Activated gamma-delta T cell treated with anti-CD3 and anti-CD28 coated beads, Interleukin-2, amount 50 U/mL, for 16 hours (primary cell): ENCODE data around the gene MALAT1.
"Not testable (repeated sequence)": the region's sequence is repeated elsewhere in the genome, so short reads cannot be mapped to it uniquely, and the experiment has no call there.

Experiments used
- DNase-seq: peaks from one replicate; pipeline ENCODE4 v3.0.0-alpha.2; 2020; ENCODE audit warnings: low read depth

MALAT1 gene

GRCh38 chr11:65498727-65498976, 193 bp upstream of the MALAT1 start:
- no peak for DNase-seq

GRCh38 chr11:65499713-65500386, 1.0 kb downstream of the MALAT1 start:
- DNase-seq: no peak

- DNase-seq: no peak
Observed at GRCh38 chr11:65500387-65501185, 1.7 kb downstream of the MALAT1 start.

DNA sequence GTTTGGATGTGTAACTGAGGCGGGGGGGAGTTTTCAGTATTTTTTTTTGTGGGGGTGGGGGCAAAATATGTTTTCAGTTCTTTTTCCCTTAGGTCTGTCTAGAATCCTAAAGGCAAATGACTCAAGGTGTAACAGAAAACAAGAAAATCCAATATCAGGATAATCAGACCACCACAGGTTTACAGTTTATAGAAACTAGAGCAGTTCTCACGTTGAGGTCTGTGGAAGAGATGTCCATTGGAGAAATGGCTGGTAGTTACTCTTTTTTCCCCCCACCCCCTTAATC, 2.3 kb downstream of the MALAT1 start:
- no peak for DNase-seq

DNA sequence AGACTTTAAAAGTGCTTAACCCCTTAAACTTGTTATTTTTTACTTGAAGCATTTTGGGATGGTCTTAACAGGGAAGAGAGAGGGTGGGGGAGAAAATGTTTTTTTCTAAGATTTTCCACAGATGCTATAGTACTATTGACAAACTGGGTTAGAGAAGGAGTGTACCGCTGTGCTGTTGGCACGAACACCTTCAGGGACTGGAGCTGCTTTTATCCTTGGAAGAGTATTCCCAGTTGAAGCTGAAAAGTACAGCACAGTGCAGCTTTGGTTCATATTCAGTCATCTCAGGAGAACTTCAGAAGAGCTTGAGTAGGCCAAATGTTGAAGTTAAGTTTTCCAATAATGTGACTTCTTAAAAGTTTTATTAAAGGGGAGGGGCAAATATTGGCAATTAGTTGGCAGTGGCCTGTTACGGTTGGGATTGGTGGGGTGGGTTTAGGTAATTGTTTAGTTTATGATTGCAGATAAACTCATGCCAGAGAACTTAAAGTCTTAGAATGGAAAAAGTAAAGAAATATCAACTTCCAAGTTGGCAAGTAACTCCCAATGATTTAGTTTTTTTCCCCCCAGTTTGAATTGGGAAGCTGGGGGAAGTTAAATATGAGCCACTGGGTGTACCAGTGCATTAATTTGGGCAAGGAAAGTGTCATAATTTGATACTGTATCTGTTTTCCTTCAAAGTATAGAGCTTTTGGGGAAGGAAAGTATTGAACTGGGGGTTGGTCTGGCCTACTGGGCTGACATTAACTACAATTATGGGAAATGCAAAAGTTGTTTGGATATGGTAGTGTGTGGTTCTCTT, 2.8 kb downstream of the MALAT1 start:
- DNase-seq: no peak

- DNase-seq: no peak
Observed at GRCh38 chr11:65502274-65502554, 3.4 kb downstream of the MALAT1 start.

- no peak for DNase-seq
Observed at GRCh38 chr11:65502555-65503367, 3.9 kb downstream of the MALAT1 start.

DNA sequence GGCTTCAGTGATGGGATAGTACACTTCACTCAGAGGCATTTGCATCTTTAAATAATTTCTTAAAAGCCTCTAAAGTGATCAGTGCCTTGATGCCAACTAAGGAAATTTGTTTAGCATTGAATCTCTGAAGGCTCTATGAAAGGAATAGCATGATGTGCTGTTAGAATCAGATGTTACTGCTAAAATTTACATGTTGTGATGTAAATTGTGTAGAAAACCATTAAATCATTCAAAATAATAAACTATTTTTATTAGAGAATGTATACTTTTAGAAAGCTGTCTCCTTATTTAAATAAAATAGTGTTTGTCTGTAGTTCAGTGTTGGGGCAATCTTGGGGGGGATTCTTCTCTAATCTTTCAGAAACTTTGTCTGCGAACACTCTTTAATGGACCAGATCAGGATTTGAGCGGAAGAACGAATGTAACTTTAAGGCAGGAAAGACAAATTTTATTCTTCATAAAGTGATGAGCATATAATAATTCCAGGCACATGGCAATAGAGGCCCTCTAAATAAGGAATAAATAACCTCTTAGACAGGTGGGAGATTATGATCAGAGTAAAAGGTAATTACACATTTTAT, 4.6 kb downstream of the MALAT1 start:
- DNase-seq: no peak

- no peak for DNase-seq
Observed at GRCh38 chr11:65503949-65504673, 5.3 kb downstream of the MALAT1 start.

DNA sequence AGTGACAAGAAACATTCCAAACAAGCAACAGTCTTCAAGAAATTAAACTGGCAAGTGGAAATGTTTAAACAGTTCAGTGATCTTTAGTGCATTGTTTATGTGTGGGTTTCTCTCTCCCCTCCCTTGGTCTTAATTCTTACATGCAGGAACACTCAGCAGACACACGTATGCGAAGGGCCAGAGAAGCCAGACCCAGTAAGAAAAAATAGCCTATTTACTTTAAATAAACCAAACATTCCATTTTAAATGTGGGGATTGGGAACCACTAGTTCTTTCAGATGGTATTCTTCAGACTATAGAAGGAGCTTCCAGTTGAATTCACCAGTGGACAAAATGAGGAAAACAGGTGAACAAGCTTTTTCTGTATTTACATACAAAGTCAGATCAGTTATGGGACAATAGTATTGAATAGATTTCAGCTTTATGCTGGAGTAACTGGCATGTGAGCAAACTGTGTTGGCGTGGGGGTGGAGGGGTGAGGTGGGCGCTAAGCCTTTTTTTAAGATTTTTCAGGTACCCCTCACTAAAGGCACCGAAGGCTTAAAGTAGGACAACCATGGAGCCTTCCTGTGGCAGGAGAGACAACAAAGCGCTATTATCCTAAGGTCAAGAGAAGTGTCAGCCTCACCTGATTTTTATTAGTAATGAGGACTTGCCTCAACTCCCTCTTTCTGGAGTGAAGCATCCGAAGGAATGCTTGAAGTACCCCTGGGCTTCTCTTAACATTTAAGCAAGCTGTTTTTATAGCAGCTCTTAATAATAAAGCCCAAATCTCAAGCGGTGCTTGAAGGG, 6.0 kb downstream of the MALAT1 start:
- DNase-seq: no peak

DNA sequence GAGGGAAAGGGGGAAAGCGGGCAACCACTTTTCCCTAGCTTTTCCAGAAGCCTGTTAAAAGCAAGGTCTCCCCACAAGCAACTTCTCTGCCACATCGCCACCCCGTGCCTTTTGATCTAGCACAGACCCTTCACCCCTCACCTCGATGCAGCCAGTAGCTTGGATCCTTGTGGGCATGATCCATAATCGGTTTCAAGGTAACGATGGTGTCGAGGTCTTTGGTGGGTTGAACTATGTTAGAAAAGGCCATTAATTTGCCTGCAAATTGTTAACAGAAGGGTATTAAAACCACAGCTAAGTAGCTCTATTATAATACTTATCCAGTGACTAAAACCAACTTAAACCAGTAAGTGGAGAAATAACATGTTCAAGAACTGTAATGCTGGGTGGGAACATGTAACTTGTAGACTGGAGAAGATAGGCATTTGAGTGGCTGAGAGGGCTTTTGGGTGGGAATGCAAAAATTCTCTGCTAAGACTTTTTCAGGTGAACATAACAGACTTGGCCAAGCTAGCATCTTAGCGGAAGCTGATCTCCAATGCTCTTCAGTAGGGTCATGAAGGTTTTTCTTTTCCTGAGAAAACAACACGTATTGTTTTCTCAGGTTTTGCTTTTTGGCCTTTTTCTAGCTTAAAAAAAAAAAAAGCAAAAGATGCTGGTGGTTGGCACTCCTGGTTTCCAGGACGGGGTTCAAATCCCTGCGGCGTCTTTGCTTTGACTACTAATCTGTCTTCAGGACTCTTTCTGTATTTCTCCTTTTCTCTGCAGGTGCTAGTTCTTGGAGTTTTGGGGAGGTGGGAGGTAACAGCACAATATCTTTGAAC, 6.8 kb downstream of the MALAT1 start:
- no peak for DNase-seq

DNA sequence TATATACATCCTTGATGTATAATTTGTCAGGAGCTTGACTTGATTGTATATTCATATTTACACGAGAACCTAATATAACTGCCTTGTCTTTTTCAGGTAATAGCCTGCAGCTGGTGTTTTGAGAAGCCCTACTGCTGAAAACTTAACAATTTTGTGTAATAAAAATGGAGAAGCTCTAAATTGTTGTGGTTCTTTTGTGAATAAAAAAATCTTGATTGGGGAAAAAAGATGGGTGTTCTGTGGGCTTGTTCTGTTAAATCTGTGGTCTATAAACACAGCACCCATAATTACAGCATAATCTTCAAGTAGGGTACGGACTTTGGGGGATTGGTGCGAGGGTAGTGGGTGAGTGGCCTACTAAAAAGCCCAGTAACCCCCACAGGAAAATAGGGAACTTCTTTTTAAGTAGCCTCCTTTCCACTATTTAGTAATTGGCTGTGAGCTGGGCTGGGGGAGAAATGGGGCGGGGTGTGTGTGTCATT, 7.5 kb downstream of the MALAT1 start:
- no peak for DNase-seq

- no peak for DNase-seq
Observed at GRCh38 chr11:65506772-65507505, 8.1 kb downstream of the MALAT1 start.

- not testable (repeated sequence) for DNase-seq
Observed at GRCh38 chr11:65512311-65512710, 13.5 kb downstream of the MALAT1 start.

DNA sequence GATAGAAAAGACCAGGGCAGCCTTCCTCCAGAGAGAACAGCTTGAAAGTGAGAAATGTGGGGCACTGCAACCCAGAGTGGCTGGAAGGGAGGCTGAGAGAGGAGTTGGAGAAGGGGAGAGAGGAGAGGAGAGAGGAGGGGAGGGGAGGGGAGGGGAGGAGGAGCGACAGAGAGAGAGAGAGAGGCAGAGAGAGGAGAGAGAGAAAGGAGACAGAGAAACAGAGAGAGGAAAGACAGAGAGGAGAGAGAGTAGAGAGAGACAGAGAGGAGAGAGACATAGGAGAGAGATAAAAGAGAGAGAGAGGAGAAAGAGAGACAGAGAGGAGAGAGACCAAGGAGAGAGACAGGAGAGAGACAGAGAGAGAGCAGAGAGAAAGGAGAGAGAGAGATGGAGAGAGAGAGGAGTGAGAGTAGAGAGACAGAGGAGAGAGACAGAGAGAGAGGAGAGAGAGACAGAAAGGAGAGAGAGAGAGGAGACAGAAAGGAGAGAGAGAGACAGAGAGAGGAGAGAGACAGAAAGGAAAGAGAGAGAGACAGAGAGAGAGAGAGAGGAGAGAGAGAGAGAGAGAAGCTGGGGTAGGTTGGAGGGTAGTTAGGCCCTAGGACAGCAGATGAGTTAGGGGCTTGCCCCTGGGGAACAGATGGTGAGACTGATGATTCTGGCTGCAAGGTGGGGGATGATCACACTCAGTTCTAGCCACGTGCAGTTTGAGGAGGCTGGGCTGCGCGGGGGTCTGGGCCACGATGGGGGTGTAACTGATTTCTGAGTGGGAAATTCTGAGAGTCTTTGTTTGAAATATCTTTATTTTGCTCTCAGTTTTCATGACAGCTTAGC, 17.5 kb downstream of the MALAT1 start:
- no peak for DNase-seq

- not testable (repeated sequence) for DNase-seq
Observed at GRCh38 chr11:65518941-65519549, 20.2 kb downstream of the MALAT1 start.

DNA sequence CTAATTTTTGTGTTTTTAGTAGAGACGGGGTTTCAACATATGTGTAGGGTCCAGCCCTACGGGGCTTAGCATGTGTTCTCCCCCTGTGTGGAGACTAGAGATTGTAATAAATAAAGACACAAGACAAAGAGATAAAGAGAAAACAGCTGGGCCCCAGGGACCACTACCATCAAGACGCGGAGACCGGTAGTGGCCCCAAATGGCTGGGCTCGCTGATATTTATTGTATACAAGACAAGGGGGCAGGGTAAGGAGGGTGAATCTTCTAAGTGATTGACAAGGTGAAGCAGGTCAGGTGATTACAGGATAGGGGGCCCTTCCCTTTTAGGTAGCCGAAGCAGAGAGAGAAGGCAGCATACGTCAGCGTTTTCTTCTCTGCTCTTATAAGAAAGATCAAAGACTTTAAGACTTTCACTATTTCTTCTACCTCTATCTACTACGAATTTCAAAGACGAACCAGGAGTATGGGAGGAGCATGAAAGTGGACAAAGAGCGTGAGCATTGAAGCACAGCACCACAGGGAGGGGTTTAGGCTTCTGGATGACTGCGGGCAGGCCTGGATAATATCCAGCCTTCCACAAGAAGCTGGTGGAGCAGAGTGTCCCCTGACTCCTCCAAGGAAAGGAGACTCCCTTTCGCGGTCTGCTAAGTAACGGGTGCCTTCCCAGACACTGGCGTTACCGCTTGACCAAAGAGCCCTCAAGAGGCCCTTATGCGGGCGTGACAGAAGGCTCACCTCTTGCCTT, 23.1 kb downstream of the MALAT1 start:
- DNase-seq: not testable (repeated sequence)
